Activated naive CD8-positive, alpha-beta T cell treated with anti-CD3 and anti-CD28 coated beads, Interleukin-2, amount 10 ng/mL, durations not matched to agents 7 days and 5 days (primary cell): ENCODE measurements around the gene CTNNB1. TPM values are rescaled to one million over a fixed set of nuclear protein-coding genes. Genes with fewer than 3 reads are reported as not detected.

Experiments
- ATAC-seq: fragments of 150-1000 bp; cut with Tn5 transposase; one replicate; pipeline ENCODE4 v1.10.0; 2021; ENCODE audit warnings: low read depth, moderate library complexity
- POLR2A ChIA-PET: fragments of 350-600 bp; sonication (Branson Sonifier 250); formaldehyde crosslinking; loops from one replicate; lab custom pipeline; 2021; ENCODE audit warnings: antibody characterized with exemption; lab: Charles Lee
- DNase-seq: peaks from one replicate; pipeline ENCODE4 v3.0.0; 2021
- H3K27ac Mint-ChIP-seq: one replicate; pipeline ENCODE4 v1.8.0; 2022; ENCODE audit warnings: mild to moderate bottlenecking, mixed read lengths
- H3K27me3 Mint-ChIP-seq: one replicate; pipeline ENCODE4 v1.8.0; 2022; ENCODE audit warnings: mild to moderate bottlenecking, moderate library complexity, mixed read lengths
- H3K36me3 Mint-ChIP-seq: one replicate; pipeline ENCODE4 v1.8.0; 2021; ENCODE audit warnings: mild to moderate bottlenecking, mixed read lengths
- H3K4me1 Mint-ChIP-seq: one replicate; pipeline ENCODE4 v1.8.0; 2021; ENCODE audit warnings: mixed read lengths
- H3K4me3 Mint-ChIP-seq: one replicate; pipeline ENCODE4 v1.8.0; 2022; ENCODE audit warnings: mild to moderate bottlenecking, moderate library complexity, mixed read lengths
- H3K9me3 Mint-ChIP-seq: one replicate; pipeline ENCODE4 v1.8.0; 2021; ENCODE audit warnings: mixed read lengths
- total RNA-seq, 2 experiments: library from RNA; stranded (reverse); gene quantifications; one replicate each; pipeline ENCODE4 v1.2.3, GENCODE V29; 2021

CTNNB1 gene
- total RNA-seq, 2 experiments from 2014 or later: 135 to 139 TPM

DNA sequence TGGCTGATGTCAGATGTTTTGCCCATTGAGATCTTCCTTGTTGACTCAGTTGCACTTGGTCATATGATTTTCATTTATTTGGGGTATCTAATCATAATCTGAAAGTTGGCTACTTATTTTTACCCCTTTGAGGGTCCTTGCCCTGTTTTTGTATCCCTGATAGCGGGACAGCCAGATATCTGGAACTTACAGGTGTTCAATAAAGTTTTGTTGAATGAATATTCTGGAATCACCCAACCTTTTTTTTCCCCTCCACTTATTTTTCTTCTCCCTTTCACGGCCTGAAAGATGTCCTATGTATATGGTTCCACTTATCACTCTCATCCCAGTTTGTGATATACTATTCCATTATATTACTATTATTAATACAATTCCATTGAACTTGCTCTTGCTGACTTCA, 12.8 kb downstream of the CTNNB1 start:
- POLR2A ChIA-PET: no interaction called here
- Mint-ChIP-seq H3K4me3 (no peak overlapping the region), H3K27me3 (no peaks in the 10 kb centered on the region), H3K9me3 (peaks cover 4% of the 10 kb centered on the region), H3K36me3 (peaks cover 26% of the 10 kb centered on the region), H3K4me1 (peaks cover 33% of the 10 kb centered on the region), H3K27ac (no peak overlapping the region)
- no peak for DNase-seq
- ATAC-seq: no peak

DNA sequence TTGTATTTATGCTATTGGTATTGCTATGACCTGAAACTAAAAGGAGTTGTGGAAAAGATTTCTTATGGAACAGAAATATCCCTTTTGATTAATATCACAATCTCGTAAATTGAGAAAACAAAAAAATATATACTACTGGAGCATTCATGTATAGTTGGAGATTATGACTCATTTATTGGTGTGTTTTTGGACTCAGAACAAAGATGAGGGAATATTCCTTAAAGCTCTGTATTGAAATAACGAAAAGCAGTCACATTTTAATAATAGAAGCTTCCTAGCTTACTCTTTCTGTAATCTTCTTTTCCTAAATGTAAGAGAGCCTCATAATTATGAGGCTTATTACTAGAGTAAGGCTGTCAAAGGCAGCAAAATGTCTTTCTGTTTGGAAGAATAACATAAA, 14.3 kb downstream of the CTNNB1 start:
- POLR2A ChIA-PET: interaction anchor here (1.8 kb wide), 1 partner anchor 14 kb away, joined by 6 read pairs; the partner anchor contains the start of gene CTNNB1
- H3K4me3 Mint-ChIP-seq: no peak overlapping the region
- peaks cover 1% of the 10 kb centered on the region for H3K9me3 Mint-ChIP-seq
- no peak for ATAC-seq
- peaks cover 24% of the 10 kb centered on the region for H3K4me1 Mint-ChIP-seq
- DNase-seq: no peak
- no peaks in the 10 kb centered on the region for H3K27me3 Mint-ChIP-seq
- H3K27ac Mint-ChIP-seq: no peak overlapping the region
- H3K36me3 Mint-ChIP-seq: peaks cover 22% of the 10 kb centered on the region

DNA sequence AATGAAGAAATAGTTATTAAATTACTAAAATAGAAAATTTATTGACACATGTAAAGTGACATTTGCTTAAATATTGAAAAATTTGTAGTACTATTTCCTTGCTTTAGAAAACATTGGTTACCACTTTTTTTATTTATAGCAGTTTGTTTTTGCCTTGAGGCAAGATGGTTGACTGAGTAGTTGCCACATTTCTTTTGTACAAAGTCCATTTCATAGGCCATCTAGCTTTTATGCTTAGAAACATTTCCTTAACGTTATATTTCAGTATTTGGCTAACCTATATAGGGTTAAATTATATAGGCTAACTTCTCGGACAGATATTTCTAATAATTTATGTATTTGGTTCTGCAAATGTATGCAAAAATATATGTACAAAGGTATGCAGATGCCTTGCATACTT, 17.1 kb downstream of the CTNNB1 start:
- POLR2A ChIA-PET: no interaction called here

DNA sequence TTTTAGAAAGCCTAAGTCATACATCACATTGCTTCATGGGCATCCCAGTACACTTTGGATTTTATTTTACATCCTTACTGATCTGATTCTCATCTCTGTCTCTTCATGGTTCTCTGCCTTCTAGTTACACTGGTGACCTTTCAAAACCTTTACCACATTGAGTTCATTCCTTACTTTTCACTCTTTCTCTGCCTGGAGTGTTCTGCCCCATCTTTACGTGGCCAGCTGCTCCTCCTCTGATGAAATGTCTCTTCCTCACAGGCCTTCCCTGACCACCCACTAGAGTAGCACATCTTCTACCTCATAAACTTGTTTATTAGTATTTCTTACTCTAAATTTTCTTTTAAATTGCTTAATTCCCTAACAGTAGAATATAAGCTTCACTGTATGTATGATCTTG, 17.7 kb downstream of the CTNNB1 start:
- POLR2A ChIA-PET: no interaction called here
- no peaks in the 10 kb centered on the region for H3K27me3 Mint-ChIP-seq
- peaks cover 11% of the 10 kb centered on the region for H3K36me3 Mint-ChIP-seq
- ATAC-seq: no peak
- H3K4me3 Mint-ChIP-seq: no peak overlapping the region
- H3K27ac Mint-ChIP-seq: no peak overlapping the region
- peaks cover 30% of the 10 kb centered on the region for H3K4me1 Mint-ChIP-seq
- H3K9me3 Mint-ChIP-seq: no peaks in the 10 kb centered on the region
- DNase-seq: no peak

More for the DNA sequence above, 17.1 kb downstream of the CTNNB1 start:
- ATAC-seq: no peak
- DNase-seq: no peak
- no peak overlapping the region for H3K4me3 Mint-ChIP-seq
- no peaks in the 10 kb centered on the region for H3K27me3 Mint-ChIP-seq
- H3K4me1 Mint-ChIP-seq: peaks cover 27% of the 10 kb centered on the region
- H3K27ac Mint-ChIP-seq: no peak overlapping the region
- H3K9me3 Mint-ChIP-seq: no peaks in the 10 kb centered on the region
- H3K36me3 Mint-ChIP-seq: peaks cover 13% of the 10 kb centered on the region

DNA sequence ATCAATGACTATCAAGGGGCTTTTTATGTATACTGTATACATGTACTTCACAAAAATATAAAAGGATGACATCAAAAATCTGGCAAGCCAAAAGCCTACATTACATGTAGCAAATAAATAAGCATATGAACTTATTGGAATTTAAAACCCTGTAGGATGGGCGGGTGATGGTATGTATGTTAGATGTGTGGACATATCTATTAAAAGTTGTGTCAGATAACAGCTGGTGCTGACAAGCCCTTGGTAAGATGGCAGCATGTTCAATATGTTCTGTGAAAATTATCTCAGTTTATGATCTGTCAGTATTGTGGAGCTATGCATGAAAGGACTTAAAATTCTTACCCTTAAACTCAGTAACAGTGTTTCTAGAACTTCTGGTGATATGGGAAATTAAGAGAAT, 20.1 kb downstream of the CTNNB1 start:
- POLR2A ChIA-PET: interaction anchor here (1.3 kb wide), 1 partner anchor 20 kb away, joined by 4 read pairs; the partner anchor contains the start of gene CTNNB1
- H3K4me3 Mint-ChIP-seq: no peak overlapping the region
- H3K9me3 Mint-ChIP-seq: no peaks in the 10 kb centered on the region

GRCh38 chr3:41220906-41221677, 21.8 kb downstream of the CTNNB1 start:
- peaks cover 21% of the 10 kb centered on the region for H3K36me3 Mint-ChIP-seq
- H3K9me3 Mint-ChIP-seq: no peaks in the 10 kb centered on the region
- no peak for DNase-seq
- POLR2A ChIA-PET: no interaction called here
- no peak for ATAC-seq
- peaks cover 18% of the 10 kb centered on the region for H3K4me1 Mint-ChIP-seq
- H3K27me3 Mint-ChIP-seq: no peaks in the 10 kb centered on the region
- no peak overlapping the region for H3K27ac Mint-ChIP-seq
- H3K4me3 Mint-ChIP-seq: no peak overlapping the region

More for the DNA sequence above, 20.1 kb downstream of the CTNNB1 start:
- Mint-ChIP-seq H3K27ac (no peak overlapping the region), H3K36me3 (peaks cover 15% of the 10 kb centered on the region), H3K4me1 (peaks cover 22% of the 10 kb centered on the region), H3K27me3 (no peaks in the 10 kb centered on the region)
- DNase-seq: no peak
- no peak for ATAC-seq

- peaks cover 14% of the 10 kb centered on the region for H3K4me1 Mint-ChIP-seq
- no peak overlapping the region for H3K27ac Mint-ChIP-seq
- ATAC-seq: no peak
- H3K27me3 Mint-ChIP-seq: no peaks in the 10 kb centered on the region
- POLR2A ChIA-PET: no interaction called here
- H3K36me3 Mint-ChIP-seq: peaks cover 29% of the 10 kb centered on the region
- H3K4me3 Mint-ChIP-seq: no peak overlapping the region
- no peaks in the 10 kb centered on the region for H3K9me3 Mint-ChIP-seq
- DNase-seq: no peak
Measured at GRCh38 chr3:41222012-41222411, 22.7 kb downstream of the CTNNB1 start.

- Mint-ChIP-seq H3K36me3 (peaks cover 31% of the 10 kb centered on the region), H3K27ac (no peak overlapping the region), H3K4me3 (no peak overlapping the region), H3K27me3 (no peaks in the 10 kb centered on the region), H3K4me1 (peaks cover 13% of the 10 kb centered on the region), H3K9me3 (no peaks in the 10 kb centered on the region)
- DNase-seq: no peak
- no peak for ATAC-seq
- POLR2A ChIA-PET: no interaction called here
Measured at GRCh38 chr3:41222501-41222900, 23.2 kb downstream of the CTNNB1 start.

DNA sequence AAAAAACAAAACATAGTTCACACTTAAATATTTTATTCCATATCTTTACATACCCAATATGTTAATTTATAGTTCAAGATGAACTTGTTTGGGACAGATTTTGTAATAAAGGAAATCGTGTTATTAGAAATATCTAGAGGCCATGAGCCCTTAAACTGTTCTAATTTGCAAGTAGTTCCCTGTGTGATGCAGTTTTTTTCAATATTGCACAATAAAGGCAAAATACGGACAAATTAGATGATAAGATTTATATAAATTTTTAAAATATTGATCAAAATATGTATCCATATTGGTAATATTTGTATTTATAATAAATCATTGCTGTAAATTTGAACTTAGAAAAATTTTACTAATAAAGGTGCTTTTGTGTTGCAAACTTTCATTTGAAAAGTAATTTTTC, 23.8 kb downstream of the CTNNB1 start:
- DNase-seq (no peak), ATAC-seq (no peak)
- POLR2A ChIA-PET: no interaction called here
- H3K9me3 Mint-ChIP-seq: no peaks in the 10 kb centered on the region
- H3K4me3 Mint-ChIP-seq: no peak overlapping the region
- H3K27me3 Mint-ChIP-seq: no peaks in the 10 kb centered on the region
- H3K4me1 Mint-ChIP-seq: peaks cover 11% of the 10 kb centered on the region
- peaks cover 37% of the 10 kb centered on the region for H3K36me3 Mint-ChIP-seq
- H3K27ac Mint-ChIP-seq: no peak overlapping the region

DNA sequence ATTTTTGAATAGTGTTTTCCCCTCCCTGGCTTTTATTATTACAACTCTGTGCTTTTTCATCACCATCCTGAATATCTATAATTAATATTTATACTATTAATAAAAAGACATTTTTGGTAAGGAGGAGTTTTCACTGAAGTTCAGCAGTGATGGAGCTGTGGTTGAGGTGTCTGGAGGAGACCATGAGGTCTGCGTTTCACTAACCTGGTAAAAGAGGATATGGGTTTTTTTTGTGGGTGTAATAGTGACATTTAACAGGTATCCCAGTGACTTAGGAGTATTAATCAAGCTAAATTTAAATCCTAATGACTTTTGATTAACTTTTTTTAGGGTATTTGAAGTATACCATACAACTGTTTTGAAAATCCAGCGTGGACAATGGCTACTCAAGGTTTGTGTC, 24.4 kb downstream of the CTNNB1 start:
- ATAC-seq: no peak
- Mint-ChIP-seq H3K27me3 (no peaks in the 10 kb centered on the region), H3K36me3 (peaks cover 42% of the 10 kb centered on the region), H3K4me3 (no peak overlapping the region), H3K9me3 (no peaks in the 10 kb centered on the region), H3K4me1 (peaks cover 16% of the 10 kb centered on the region), H3K27ac (no peak overlapping the region)
- no peak for DNase-seq
- POLR2A ChIA-PET: no interaction called here

DNA sequence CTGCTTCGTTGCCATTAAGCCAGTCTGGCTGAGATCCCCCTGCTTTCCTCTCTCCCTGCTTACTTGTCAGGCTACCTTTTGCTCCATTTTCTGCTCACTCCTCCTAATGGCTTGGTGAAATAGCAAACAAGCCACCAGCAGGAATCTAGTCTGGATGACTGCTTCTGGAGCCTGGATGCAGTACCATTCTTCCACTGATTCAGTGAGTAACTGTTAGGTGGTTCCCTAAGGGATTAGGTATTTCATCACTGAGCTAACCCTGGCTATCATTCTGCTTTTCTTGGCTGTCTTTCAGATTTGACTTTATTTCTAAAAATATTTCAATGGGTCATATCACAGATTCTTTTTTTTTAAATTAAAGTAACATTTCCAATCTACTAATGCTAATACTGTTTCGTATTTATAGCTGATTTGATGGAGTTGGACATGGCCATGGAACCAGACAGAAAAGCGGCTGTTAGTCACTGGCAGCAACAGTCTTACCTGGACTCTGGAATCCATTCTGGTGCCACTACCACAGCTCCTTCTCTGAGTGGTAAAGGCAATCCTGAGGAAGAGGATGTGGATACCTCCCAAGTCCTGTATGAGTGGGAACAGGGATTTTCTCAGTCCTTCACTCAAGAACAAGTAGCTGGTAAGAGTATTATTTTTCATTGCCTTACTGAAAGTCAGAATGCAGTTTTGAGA, 25.0 kb downstream of the CTNNB1 start:
- H3K36me3 Mint-ChIP-seq: peaks cover 44% of the 10 kb centered on the region
- POLR2A ChIA-PET: no interaction called here
- H3K27me3 Mint-ChIP-seq: no peaks in the 10 kb centered on the region
- DNase-seq: no peak
- H3K9me3 Mint-ChIP-seq: no peaks in the 10 kb centered on the region
- no peak overlapping the region for H3K27ac Mint-ChIP-seq
- no peak for ATAC-seq
- H3K4me1 Mint-ChIP-seq: peaks cover 16% of the 10 kb centered on the region
- no peak overlapping the region for H3K4me3 Mint-ChIP-seq

DNA sequence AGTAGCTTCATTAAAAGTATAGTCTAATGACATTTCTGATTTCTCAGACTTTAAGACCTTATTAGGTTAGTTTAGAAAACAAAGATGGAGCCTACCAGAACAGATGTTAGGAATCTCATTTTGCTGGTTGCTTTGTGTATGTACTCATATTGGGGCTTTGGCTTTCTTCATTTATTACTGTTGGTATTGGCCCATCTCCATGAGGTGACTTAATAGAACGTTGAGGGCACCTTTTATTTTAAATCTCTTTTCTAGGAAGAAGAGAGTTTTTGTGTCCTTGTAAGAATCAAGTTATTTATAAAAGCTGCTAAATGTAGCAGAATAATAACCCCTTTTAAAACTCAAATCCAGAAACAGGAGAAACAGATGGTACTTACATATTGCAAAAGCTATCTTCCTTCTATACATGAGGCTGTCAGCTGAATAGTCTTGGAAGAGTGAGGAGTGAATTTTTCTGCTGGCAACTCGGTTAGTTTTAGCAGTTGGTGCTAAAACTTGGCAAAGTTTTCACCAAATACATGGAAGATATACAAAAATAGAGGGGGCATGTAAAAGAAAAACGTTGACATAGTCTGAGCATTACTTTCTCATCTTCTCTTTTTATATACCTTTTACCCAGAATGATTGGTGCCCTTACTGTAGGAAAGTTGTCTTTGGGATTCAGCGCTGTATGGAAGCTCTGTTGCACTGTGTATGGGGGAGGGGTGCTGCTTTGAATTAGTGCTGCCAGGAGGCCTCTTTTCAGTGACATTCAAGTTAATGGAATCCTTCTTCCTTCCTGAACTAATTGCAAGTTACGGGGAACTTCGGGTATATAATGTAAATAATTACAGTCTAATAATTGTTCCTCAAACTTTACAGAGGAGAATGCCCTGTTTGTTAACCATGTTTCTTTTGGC, 35.8 kb downstream of the CTNNB1 start:
- DNase-seq (no peak), ATAC-seq (no peak)
- peaks cover 4% of the 10 kb centered on the region for H3K4me1 Mint-ChIP-seq
- no peaks in the 10 kb centered on the region for H3K9me3 Mint-ChIP-seq
- H3K4me3 Mint-ChIP-seq: no peak overlapping the region
- POLR2A ChIA-PET: interaction anchor here (0.6 to 3.3 kb wide), 2 partner anchors 36 to 57 kb away, joined by 4 to 15 read pairs; partner anchors contain the start of gene CTNNB1
- no peak overlapping the region for H3K27ac Mint-ChIP-seq
- peaks cover 47% of the 10 kb centered on the region for H3K36me3 Mint-ChIP-seq
- H3K27me3 Mint-ChIP-seq: no peaks in the 10 kb centered on the region

DNA sequence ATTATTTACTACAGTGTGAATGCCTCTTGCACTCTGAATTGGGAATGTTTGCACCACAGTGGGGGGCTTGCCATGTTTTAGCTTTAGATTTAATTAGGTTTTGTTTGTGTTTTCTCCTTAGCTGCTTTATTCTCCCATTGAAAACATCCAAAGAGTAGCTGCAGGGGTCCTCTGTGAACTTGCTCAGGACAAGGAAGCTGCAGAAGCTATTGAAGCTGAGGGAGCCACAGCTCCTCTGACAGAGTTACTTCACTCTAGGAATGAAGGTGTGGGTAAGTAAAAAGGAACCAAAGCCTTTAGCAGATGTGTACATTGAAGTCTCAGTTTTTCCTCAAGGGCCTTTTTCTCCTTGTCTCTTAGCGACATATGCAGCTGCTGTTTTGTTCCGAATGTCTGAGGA, 36.9 kb downstream of the CTNNB1 start:
- ATAC-seq (no peak), DNase-seq (no peak)
- H3K4me1 Mint-ChIP-seq: no peaks in the 10 kb centered on the region
- H3K36me3 Mint-ChIP-seq: peaks cover 43% of the 10 kb centered on the region
- no peak overlapping the region for H3K27ac Mint-ChIP-seq
- no peaks in the 10 kb centered on the region for H3K27me3 Mint-ChIP-seq
- no peaks in the 10 kb centered on the region for H3K9me3 Mint-ChIP-seq
- POLR2A ChIA-PET: no interaction called here
- H3K4me3 Mint-ChIP-seq: no peak overlapping the region
